Chondrocyte (in vitro differentiated cells): ENCODE measurements around the gene DAB2IP. TPM values are rescaled to one million over a fixed set of nuclear protein-coding genes. Genes with fewer than 3 reads are reported as not detected.
"Not testable (repeated sequence)": the region's sequence is repeated elsewhere in the genome, so short reads cannot be mapped to it uniquely, and the experiment has no call there.

ENCODE experiments used
- DNase-seq: peaks from one replicate; pipeline ENCODE4 v3.0.0; 2021; ENCODE audit warnings: mixed read lengths, low spot score
- H3K27ac Mint-ChIP-seq: one replicate; pipeline ENCODE4 v1.8.0; 2021; ENCODE audit warnings: mild to moderate bottlenecking, moderate library complexity, mixed read lengths; ENCODE audit not compliant: unreplicated experiment
- H3K27me3 Mint-ChIP-seq: 2 replicates; pipeline ENCODE4 v1.8.0; 2021; ENCODE audit warnings: low read depth, mixed read lengths
- H3K36me3 Mint-ChIP-seq: 2 replicates; pipeline ENCODE4 v1.8.0; 2021; ENCODE audit warnings: low read depth, mixed read lengths
- H3K4me1 Mint-ChIP-seq: 2 replicates; pipeline ENCODE4 v1.8.0; 2021; ENCODE audit warnings: low read depth, mild to moderate bottlenecking, mixed read lengths
- H3K4me3 Mint-ChIP-seq: one replicate; pipeline ENCODE4 v1.8.0; 2021; ENCODE audit warnings: mild to moderate bottlenecking, moderate library complexity, mixed read lengths; ENCODE audit not compliant: unreplicated experiment
- H3K9me3 Mint-ChIP-seq: 2 replicates; pipeline ENCODE4 v1.8.0; 2021; ENCODE audit warnings: low read depth, mixed read lengths
- total RNA-seq: library from RNA; stranded (reverse); gene quantifications from 3 replicates; pipeline ENCODE4 v1.2.1, GENCODE V29; 2021
- TF ChIP-seq, protein P1 (sequence below): fragments of 200-600 bp; sonication (generic); IDR thresholded peaks from 2 replicates; pipeline ENCODE4 v1.5.0; 2021; ENCODE audit warnings: antibody characterized with exemption, mild to moderate bottlenecking, moderate library complexity

Gene DAB2IP
- total RNA-seq, 1 donor from 2014 or later = 58.5 TPM

DNA sequence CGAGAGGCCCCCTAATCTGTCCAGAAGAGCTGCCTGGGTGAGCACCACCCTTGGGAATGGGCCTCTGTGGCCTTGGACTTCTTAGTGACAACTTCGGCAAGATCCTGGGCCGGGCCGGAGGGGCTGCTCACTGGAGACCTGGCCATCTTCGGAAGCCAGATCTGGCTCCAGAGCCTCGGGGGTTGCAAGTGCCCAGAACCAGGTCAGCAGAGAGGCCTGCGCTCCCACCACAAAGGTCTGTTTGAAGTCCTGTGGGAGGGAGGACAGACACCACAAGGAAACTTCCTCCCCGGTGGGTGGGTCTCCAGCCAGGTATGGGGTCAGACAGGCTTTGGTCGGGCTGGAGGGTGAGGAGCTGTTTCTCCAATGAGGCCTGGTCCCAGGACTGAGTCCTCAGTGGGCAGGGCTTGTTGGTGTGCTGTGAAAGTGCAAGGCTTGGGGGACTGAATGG lies 86.1 kb downstream of the DAB2IP start:
- Mint-ChIP-seq H3K9me3 (no peaks in the 10 kb centered on the region), H3K4me1 (peaks cover 69% of the 10 kb centered on the region), H3K4me3 (no peak overlapping the region), H3K27me3 (no peaks in the 10 kb centered on the region), H3K36me3 (no peaks in the 10 kb centered on the region), H3K27ac (peak overlapping the region; percentile 57)
- TF ChIP-seq, protein P1, sequence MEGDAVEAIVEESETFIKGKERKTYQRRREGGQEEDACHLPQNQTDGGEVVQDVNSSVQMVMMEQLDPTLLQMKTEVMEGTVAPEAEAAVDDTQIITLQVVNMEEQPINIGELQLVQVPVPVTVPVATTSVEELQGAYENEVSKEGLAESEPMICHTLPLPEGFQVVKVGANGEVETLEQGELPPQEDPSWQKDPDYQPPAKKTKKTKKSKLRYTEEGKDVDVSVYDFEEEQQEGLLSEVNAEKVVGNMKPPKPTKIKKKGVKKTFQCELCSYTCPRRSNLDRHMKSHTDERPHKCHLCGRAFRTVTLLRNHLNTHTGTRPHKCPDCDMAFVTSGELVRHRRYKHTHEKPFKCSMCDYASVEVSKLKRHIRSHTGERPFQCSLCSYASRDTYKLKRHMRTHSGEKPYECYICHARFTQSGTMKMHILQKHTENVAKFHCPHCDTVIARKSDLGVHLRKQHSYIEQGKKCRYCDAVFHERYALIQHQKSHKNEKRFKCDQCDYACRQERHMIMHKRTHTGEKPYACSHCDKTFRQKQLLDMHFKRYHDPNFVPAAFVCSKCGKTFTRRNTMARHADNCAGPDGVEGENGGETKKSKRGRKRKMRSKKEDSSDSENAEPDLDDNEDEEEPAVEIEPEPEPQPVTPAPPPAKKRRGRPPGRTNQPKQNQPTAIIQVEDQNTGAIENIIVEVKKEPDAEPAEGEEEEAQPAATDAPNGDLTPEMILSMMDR = no peak
- DNase-seq = no peak

- no peaks in the 10 kb centered on the region for H3K36me3 Mint-ChIP-seq
- DNase-seq = no peak
- H3K27ac Mint-ChIP-seq = peak overlapping the region; percentile 57
- TF ChIP-seq, protein P1 = no peak
- H3K9me3 Mint-ChIP-seq = no peaks in the 10 kb centered on the region
- H3K4me3 Mint-ChIP-seq = no peak overlapping the region
- H3K4me1 Mint-ChIP-seq = peaks cover 61% of the 10 kb centered on the region
- no peaks in the 10 kb centered on the region for H3K27me3 Mint-ChIP-seq
Measured at GRCh38 chr9:121738411-121738810, 87.0 kb downstream of the DAB2IP start.

- Mint-ChIP-seq H3K4me3 (no peak overlapping the region), H3K27ac (peak overlapping the region; percentile 57), H3K36me3 (no peaks in the 10 kb centered on the region), H3K4me1 (peaks cover 59% of the 10 kb centered on the region), H3K9me3 (no peaks in the 10 kb centered on the region), H3K27me3 (no peaks in the 10 kb centered on the region)
- DNase-seq = no peak
- TF ChIP-seq, protein P1 = no peak
Measured at GRCh38 chr9:121738968-121739367, 87.5 kb downstream of the DAB2IP start.

DNA sequence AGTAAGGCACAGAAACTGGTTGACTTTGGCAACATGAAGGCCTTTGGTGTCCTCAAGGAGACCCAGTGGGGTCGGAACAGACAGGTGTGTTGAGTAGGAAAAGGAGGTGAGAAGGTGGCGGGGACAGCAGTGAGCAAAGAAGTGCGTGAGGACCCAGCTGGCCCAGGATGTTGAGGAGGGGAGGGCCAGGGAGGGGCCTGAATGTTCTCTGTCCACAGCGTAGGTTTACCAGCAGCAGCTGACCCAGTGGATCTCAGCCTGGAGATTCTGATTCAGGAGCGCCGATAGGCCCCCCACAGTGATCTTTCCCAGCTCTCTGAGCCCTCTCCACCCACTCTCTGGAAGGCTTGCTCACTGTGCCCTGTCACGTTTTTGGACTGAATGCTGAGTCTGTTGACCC lies 88.5 kb downstream of the DAB2IP start:
- H3K27ac Mint-ChIP-seq = no peak overlapping the region

GRCh38 chr9:121741228-121741918 lies 89.9 kb downstream of the DAB2IP start:
- H3K9me3 Mint-ChIP-seq = no peaks in the 10 kb centered on the region
- H3K4me1 Mint-ChIP-seq = peaks cover 48% of the 10 kb centered on the region
- H3K27ac Mint-ChIP-seq = no peak overlapping the region
- no peaks in the 10 kb centered on the region for H3K36me3 Mint-ChIP-seq
- no peak overlapping the region for H3K4me3 Mint-ChIP-seq
- DNase-seq = no peak
- H3K27me3 Mint-ChIP-seq = no peaks in the 10 kb centered on the region
- TF ChIP-seq, protein P1 = no peak

More for the DNA sequence above, 88.5 kb downstream of the DAB2IP start:
- no peak for DNase-seq
- Mint-ChIP-seq H3K4me3 (no peak overlapping the region), H3K9me3 (no peaks in the 10 kb centered on the region), H3K27me3 (no peaks in the 10 kb centered on the region), H3K36me3 (no peaks in the 10 kb centered on the region), H3K4me1 (peaks cover 51% of the 10 kb centered on the region)
- TF ChIP-seq, protein P1 = no peak

DNA sequence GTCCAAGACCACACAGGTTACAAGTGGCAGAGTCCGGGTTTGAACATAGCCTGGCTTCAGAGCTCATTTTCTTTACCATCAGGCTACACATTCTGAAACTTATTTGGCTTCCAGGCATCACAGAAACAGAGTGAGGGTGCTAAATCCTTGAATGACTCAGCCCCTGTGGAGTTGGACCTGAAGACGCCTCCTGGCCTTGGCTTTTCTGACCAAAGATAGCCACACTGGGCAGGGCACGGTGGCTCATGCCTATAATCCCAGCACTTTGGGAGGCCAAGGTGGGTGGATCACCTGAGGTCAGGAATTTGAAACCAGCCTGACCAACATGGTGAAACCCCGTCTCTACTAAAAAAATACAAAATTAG lies 90.5 kb downstream of the DAB2IP start:
- not testable (repeated sequence) for H3K36me3 Mint-ChIP-seq, H3K4me3 Mint-ChIP-seq, H3K9me3 Mint-ChIP-seq, DNase-seq, H3K27me3 Mint-ChIP-seq, H3K27ac Mint-ChIP-seq
- peaks cover 49% of the 10 kb centered on the region for H3K4me1 Mint-ChIP-seq
